Measurements from ENCODE around the gene NRM. TPM values are rescaled to one million over a fixed set of nuclear protein-coding genes. Genes with fewer than 3 reads are reported as not detected.

The NRM gene
- total RNA-seq, 1 experiment from 2014 or later = 13.6 TPM

- H4K20me1 ChIP-seq (ENCODE audit: insufficient read depth) = no peaks in the 10 kb centered on the region
- H3K36me3 ChIP-seq (ENCODE audit: control insufficient read depth in 1 of 2, insufficient read depth in 2 of 2, low read length in 2 of 2) = peaks cover 12 to 15% of the 10 kb centered on the region in 2 experiments; a peak in 3 of 4 replicates
- intact Hi-C loops (cut with micrococcal nuclease) = no loop called here
- H3K4me2 ChIP-seq (ENCODE audit: low read length) = peak within 1 kb of the TSS; percentile 82
- no peaks in the 10 kb centered on the region for H3K9me2 ChIP-seq (ENCODE audit: insufficient read depth)
- CTCF ChIA-PET = interaction anchor here (0.6 kb wide), 1 partner anchor 84 kb away, joined by 6 read pairs; no protein-coding TSS in a partner anchor
- peaks cover 23% of the 10 kb centered on the region for H3K79me2 ChIP-seq (ENCODE audit: insufficient read depth, low read length)
- BruUV-seq (replicated peaks) = TSS peak; percentile 61
- RAD21 ChIA-PET (ENCODE audit: low non-redundant PET in 1 of 2, low total read pairs in 2 of 2, uncharacterized antibody in 2 of 2, unreplicated experiment in 2 of 2) = interaction anchor here in 1 of 2 experiments (1.0 kb wide), 1 partner anchor 84 kb away, joined by 4 read pairs; no protein-coding TSS in a partner anchor
- POLR2A ChIA-PET = interaction anchor here (1.3 kb wide), 2 partner anchors 32 to 84 kb away, joined by 3 to 4 read pairs; no protein-coding TSS in a partner anchor
- H3K4me3 ChIP-seq (replicated peaks in 1 of 2; ENCODE audit: low read depth in 1 of 2, low read length in 2 of 2) = peak within 1 kb of the TSS; percentile 85 to 92
- H2AFZ ChIP-seq (ENCODE audit: low read depth, low read length, poor library complexity, severe bottlenecking) = no peak within 1 kb of the TSS
- H3K9me3 ChIP-seq (ENCODE audit: control insufficient read depth in 1 of 2, insufficient read depth in 1 of 2, low read depth in 1 of 2, low read length in 2 of 2) = no peaks in the 10 kb centered on the region
- H3K9ac ChIP-seq (ENCODE audit: low read length) = peak within 1 kb of the TSS; percentile 96
- peaks cover 6 to 15% of the 10 kb centered on the region in 2 experiments for H3K4me1 ChIP-seq (ENCODE audit: control insufficient read depth in 1 of 2, insufficient read depth in 2 of 2, low read length in 2 of 2)
- TF ChIP-seq EGR1 (IDR thresholded peaks at IDR 0.05; ENCODE audit: low read depth) = 0 out of 2 replicates have a peak, but pooled peaks have one; percentile 40
- TF ChIP-seq EZH2 (IDR thresholded peaks at IDR 0.05) = no peak
- TF ChIP-seq ZFX (IDR thresholded peaks at IDR 0.05) = no peak
- TF ChIP-seq ATF3 (IDR thresholded peaks at IDR 0.05) = no peak
- no peaks in the 10 kb centered on the region for H3K27me3 ChIP-seq (ENCODE audit: insufficient read depth, low read length)
- peak within 1 kb of the TSS; percentile 94 for H3K27ac ChIP-seq (ENCODE audit: low read depth, low read length)
- DNase-seq (ENCODE audit: low read depth, low spot score) = peak; percentile 87
- ATAC-seq = peak; percentile 81
These were observed 44.1 kb downstream of the NRM start, which contains the start of gene C6orf136 for GRCh38 chr6:30646450-30647241. Gene C6orf136 (plus strand): TSS chr6:30647133. CDS start chr6:30647232, 99 bp downstream.

GRCh38 chr6:30645989-30646388 lies 44.8 kb downstream of the NRM start:
- peak overlapping the region; percentile 37 for H3K27ac ChIP-seq (ENCODE audit: low read depth, low read length)
- peaks cover 6 to 15% of the 10 kb centered on the region in 2 experiments for H3K4me1 ChIP-seq (ENCODE audit: control insufficient read depth in 1 of 2, insufficient read depth in 2 of 2, low read length in 2 of 2)
- no peaks in the 10 kb centered on the region for H4K20me1 ChIP-seq (ENCODE audit: insufficient read depth)
- no TSS peak for BruUV-seq (replicated peaks)
- RAD21 ChIA-PET (ENCODE audit: low non-redundant PET in 1 of 2, low total read pairs in 2 of 2, uncharacterized antibody in 2 of 2, unreplicated experiment in 2 of 2) = no interaction called here
- peak overlapping the region; percentile 82 for H3K4me2 ChIP-seq (ENCODE audit: low read length)
- ATAC-seq = no peak
- no peak for DNase-seq (ENCODE audit: low read depth, low spot score)
- no peaks in the 10 kb centered on the region for H3K27me3 ChIP-seq (ENCODE audit: insufficient read depth, low read length)
- H3K79me2 ChIP-seq (ENCODE audit: insufficient read depth, low read length) = peaks cover 23% of the 10 kb centered on the region
- H3K36me3 ChIP-seq (ENCODE audit: control insufficient read depth in 1 of 2, insufficient read depth in 2 of 2, low read length in 2 of 2) = peaks cover 9 to 13% of the 10 kb centered on the region in 2 experiments; a peak in 3 of 4 replicates
- no peak overlapping the region for H3K4me3 ChIP-seq (replicated peaks in 1 of 2; ENCODE audit: low read depth in 1 of 2, low read length in 2 of 2)
- CTCF ChIA-PET = no interaction called here
- H3K9me3 ChIP-seq (ENCODE audit: control insufficient read depth in 1 of 2, insufficient read depth in 1 of 2, low read depth in 1 of 2, low read length in 2 of 2) = no peaks in the 10 kb centered on the region
- POLR2A ChIA-PET = interaction anchor here (1.3 kb wide), 2 partner anchors 32 to 85 kb away, joined by 3 to 4 read pairs; no protein-coding TSS in a partner anchor
- intact Hi-C loops (cut with micrococcal nuclease) = no loop called here
- no peak overlapping the region for H2AFZ ChIP-seq (ENCODE audit: low read depth, low read length, poor library complexity, severe bottlenecking)
- H3K9me2 ChIP-seq (ENCODE audit: insufficient read depth) = no peaks in the 10 kb centered on the region
- H3K9ac ChIP-seq (ENCODE audit: low read length) = no peak overlapping the region
- TF ChIP-seq EZH2phosphoT487 (IDR thresholded peaks at IDR 0.05; ENCODE audit: borderline replicate concordance) = no peak
- TF ChIP-seq CBX3 (IDR thresholded peaks at IDR 0.05; ENCODE audit: low read depth) = no peak
- TF ChIP-seq ZBTB33 (IDR thresholded peaks at IDR 0.05; ENCODE audit: extremely low read depth, insufficient replicate concordance, low read length) = no peak
- TF ChIP-seq FOSL1 (IDR thresholded peaks at IDR 0.05; ENCODE audit: low read depth) = no peak
- TF ChIP-seq CEBPB (IDR thresholded peaks at IDR 0.05; ENCODE audit: low read depth) = no peak
- TF ChIP-seq POLR2AphosphoS5 (IDR thresholded peaks at IDR 0.05; ENCODE audit: low read depth, low read length) = no peak
- TF ChIP-seq MAX (IDR thresholded peaks at IDR 0.05) = no peak
- no peak for TF ChIP-seq EGR1 (IDR thresholded peaks at IDR 0.05; ENCODE audit: low read depth)
- no peak for TF ChIP-seq REST (IDR thresholded peaks at IDR 0.05; ENCODE audit: low read depth)
